Effector CD8-positive, alpha-beta T cell (primary cell): ENCODE measurements around the gene SFRP5.

Experiments used
- DNase-seq: peaks from one replicate; lab custom pipeline; 2025; lab: John Stamatoyannopoulos, UW

Gene SFRP5

GRCh38 chr10:97765201-97765600 lies 6.6 kb downstream of the SFRP5 start:
- no peak for DNase-seq

- DNase-seq: no peak
Observed at GRCh38 chr10:97764519-97764931, 7.3 kb downstream of the SFRP5 start.

DNA sequence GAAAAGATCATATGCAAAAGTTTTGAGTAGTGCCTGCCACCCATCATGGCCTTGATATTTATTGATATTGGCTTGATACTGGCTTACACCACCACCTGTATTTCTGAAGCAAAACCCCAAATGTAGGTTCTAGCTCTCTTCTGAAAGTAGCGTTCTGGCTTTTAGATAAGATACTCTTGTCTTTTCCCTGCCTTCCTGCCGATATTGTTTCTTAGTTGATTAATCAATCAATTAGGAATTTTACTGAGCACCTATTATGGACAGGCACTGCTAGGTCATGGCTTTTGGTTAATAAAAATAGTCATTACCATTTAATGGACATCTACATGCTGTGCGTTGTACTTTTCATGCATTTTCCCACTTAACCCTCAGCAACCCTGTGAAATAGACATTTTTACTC lies 7.9 kb downstream of the SFRP5 start:
- DNase-seq: no peak

GRCh38 chr10:97763411-97763810 lies 8.4 kb downstream of the SFRP5 start:
- no peak for DNase-seq

DNA sequence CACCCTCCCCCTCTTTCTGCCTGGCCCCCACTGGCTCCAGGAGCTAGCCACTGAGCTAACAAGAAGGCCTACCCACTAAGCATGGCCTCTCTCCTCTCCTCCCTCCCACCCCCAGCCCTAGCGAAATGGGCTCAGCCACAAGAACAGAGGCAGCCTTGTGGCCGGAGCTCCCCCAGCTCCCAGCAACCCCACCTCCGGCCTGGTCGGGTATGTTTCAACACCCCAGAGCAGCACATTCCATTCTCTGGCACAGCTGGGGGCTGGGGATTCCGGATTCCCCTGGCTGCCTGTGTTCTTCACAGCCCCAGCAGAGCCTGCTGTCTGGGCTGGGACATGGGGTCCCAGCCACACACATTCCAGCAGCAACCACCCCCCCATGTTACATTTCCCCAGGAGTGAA lies 9.0 kb downstream of the SFRP5 start:
- no peak for DNase-seq

GRCh38 chr10:97762056-97762455 lies 9.7 kb downstream of the SFRP5 start:
- DNase-seq: no peak

DNA sequence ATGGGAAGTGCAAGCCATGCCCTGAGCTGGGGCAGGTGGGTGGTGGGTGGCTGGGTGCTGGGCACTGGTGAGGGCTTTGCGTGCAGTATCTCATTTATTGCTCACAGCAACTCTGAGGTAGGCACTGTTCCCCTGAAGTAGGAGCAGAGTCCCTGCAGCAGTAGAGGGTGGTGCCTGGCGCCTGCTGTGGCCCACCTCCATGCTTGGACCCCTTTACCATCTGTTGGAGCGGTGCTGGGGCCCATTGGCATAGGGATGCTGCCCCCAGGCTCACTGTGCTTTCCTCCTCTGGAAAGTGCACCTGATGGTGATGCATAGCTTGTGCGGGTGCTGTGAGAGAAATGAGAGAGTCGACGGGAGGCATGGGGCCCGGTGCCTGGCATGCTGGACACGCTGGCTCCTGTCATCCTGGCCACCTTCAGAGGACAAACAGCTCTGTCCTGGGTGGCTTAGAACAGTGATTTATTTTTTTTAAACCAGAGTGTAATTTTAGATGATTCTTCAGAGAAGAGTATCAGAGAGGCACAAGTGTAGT lies 10.4 kb downstream of the SFRP5 start:
- DNase-seq: no peak

DNA sequence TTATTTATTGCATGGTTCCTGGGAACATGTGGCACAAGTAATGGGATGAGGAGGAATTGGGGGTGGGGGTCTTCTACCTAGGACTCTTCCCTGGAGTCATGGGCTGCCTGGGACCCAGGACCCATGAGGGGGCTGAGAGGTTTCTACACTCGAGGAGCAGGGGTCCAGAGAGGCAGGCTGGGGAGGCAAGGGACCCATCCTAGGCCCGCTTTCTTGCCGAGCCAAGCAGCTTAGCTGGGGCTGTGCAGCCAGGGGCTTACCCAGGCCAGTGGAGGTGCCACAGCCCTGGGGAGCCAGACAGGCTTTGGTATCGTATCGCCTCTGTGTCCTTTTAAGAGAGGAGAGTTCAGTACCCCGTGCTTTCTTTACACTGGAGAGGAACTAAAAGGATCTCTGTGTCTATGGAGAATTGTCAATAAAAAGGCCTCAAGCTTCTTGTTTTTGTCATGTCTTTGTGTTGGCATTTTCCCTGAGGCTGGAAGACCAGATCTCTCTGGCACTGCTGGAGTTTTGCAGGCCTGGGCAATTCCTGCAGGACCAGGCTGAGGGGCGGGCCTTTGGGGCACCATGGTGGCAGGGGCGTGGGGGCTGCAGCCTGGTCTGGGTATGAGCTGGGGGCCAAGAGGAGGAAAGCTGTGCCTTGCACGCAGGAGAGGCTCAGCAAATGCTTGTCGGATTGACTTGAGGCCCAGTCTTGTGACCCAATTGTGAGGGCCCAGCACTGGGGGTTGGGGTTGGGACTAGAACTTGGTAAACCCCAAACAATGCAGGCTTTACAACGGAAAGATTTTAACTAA lies 11.1 kb downstream of the SFRP5 start:
- no peak for DNase-seq

DNA sequence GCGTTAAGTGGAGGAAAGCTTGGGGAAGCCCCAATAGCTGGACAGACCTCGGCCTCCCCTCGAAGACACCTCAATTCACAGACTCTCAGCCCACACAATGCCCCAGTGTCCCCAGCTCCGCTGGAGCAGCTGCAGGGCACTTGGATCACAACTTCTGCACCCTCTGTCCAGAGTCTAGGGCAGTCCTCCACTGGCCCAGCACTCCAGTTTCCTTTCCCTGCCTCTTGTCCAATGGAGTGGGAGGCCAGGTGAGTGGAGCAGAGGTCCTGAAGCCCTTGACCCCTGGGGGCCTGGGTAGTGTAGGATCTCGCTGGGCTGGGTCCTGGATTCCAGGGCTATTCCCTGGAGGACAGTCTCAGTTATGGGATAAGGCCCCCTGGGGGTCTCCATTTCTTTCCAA lies 11.9 kb downstream of the SFRP5 start:
- no peak for DNase-seq

DNA sequence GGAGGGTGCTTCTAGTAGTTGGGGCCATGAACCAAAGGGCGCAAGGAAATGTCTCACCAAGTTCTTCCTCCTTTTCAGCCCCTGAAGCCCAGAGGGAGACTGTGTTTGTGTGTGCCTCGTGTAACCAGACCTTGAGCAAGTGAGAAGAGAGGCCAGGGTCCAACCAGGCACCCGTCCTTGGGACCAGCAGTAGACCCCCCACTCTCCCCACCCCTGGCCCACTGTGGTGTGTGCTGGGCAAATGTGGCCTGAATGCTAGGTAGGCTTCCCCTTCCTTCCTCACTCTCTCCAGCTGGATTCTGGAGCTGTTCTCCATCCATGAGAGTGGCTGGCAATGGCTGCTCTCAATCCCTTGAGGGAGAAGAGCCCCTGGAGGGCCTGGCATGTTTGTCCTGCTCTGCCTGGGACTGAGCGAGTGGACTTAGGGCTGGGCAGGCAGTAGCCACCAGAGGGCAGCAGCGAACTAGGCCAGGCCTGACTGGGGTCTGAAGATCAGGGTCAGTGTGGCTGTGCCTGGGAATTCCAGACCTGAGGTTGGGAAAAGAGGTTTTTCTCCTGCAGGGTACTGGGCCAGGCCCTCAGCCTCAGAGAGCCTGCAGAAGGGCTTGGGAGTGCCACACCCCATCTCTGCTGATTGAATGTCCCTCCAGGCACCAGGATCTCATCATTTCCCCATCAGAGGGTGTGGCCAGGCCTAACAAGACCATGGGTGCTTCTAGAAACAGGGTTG lies 12.5 kb downstream of the SFRP5 start:
- DNase-seq: peak; percentile 29

DNA sequence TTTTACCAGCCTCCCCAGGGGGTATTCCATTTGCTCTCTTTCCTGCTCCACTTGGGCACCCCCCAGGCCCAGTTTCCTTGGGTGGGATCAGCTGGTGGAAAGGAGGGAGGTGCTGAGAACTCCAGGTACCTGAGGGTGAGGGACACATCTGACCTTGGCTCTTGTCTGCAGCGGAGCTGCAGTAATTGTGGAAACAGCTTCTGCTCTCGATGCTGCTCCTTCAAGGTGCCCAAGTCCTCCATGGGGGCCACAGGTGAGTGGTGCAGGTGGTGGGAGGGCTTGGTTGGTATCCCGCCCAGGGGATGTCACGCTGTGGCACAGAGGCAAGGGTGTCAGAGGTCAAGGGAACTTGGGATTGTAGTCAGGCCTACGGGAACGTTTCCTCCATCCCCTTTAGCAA lies 14.3 kb downstream of the SFRP5 start:
- no peak for DNase-seq

- DNase-seq: no peak
Observed at GRCh38 chr10:97755718-97756117, 16.1 kb downstream of the SFRP5 start.

DNA sequence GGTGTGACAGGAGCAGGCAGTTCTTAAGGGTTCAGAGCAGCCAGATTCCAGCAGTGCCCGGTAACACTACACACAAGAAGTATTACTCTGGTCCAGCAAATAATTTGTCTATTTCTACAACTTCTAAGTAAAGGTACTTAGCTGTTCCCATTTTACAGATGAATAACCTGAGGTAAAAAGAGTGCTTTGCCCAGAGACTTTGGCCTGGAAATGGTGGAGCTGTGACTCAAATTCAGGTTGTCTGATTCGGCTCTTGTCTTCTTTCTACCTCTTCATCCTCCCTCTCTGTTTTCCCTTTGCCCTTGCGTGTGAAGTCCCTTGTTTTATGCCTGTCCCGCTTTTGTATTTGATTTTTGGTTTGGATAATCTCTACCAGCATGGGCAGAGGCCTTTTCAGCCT lies 17.1 kb downstream of the SFRP5 start:
- DNase-seq: no peak

DNA sequence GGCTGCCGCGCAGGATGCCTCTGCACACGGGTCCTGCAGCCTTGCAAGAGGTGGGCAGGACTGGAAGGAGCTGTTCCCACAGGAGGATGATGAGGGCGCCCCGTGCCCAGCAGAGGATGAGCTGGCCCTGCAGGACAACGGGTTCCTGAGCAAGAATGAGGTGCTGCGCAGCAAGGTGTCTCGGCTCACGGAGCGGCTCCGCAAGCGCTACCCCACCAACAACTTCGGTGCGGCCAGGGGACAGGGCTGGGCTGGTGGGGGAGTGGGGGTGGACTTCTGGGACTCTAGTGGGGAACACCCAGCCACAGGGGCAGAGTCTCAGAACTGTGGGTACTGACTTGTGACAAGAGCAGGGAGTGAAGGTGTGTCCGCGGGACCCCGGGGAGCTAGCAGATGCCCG lies 18.8 kb downstream of the SFRP5 start:
- no peak for DNase-seq

GRCh38 chr10:97748116-97748515 lies 23.7 kb downstream of the SFRP5 start:
- no peak for DNase-seq

DNA sequence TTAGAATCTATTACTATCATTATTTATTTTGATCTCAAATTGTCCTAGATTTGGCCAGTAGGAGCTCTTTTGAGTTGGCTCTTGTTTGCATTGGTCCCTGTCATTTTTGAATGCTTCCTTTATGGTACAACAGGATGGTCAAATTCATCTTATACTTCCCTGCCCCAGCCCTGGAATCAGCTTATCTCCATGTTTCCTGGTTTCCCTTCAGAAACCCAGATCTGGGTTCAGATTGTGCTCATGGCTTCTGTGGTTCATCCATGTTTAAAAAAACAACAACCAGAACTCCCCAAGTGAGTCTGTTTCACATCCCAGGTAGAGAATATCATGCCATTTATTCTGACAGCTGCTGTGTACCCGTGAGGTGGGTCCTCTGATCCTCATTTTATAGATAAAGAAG lies 24.2 kb downstream of the SFRP5 start:
- no peak for DNase-seq

DNA sequence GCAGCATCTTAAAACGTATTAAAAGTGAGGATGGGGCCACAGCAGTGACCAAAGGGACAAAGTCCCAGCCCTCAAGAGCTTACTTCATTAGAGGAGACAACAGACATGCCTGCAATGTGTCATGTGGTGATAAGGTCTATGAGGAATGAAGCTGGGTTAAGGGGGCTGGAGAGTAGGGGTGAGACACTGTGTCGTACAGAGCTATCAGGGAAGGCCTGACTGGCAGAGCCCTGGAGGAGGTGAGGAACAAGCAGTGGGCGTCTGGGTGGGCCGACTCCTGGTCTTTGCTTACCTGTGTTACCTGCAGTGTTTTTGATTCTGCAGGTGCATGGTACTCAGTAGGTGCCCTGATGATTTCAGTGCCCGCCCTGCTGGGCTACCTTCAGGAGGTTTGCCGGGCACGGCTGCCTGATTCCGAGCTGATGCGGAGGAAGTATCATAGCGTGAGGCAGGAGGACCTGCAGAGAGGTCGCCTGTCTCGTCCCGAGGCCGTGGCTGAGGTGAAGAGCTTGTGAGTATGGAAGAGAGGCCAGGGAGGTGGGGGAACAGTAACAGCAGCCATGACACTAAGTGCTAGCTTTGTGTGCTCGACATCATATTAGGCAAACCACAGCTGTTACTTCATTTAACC lies 27.3 kb downstream of the SFRP5 start:
- DNase-seq: no peak

DNA sequence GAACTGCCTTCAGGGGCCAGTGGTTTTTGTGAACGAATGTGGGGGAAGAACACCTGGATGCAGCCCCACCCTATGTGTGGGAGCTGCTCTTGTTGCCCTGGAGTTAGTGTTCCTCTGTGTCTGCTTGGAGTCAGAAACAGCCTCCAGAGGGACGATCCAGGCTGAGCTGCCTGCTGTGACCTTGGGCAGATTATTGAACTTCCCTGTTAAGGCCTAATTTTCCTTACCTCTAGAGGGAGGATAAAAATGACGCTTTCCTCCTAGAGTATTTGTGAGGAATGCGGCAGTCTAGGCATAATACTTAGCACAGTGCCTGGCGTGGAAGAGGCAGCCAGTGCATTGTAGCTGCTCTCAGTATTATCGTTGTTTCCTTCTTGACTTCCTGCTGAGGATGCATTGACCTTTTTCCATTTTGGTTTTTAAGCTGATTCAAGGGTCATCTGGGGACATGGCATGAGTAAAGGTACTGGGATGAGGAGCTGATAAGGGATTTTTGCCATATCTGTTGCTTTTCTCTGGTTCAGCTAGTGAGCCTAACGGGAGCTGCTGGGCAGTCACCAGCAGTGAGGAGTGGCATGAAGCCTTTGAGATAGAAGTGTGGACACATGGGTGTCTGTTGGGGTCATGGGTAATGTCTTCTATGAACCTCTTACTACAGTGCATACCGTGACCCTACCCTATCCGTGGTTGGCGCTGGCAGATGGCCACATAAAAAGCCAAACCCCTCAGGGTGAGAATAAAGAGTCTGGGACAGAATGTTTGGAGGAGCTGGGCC lies 28.4 kb downstream of the SFRP5 start:
- no peak for DNase-seq

DNA sequence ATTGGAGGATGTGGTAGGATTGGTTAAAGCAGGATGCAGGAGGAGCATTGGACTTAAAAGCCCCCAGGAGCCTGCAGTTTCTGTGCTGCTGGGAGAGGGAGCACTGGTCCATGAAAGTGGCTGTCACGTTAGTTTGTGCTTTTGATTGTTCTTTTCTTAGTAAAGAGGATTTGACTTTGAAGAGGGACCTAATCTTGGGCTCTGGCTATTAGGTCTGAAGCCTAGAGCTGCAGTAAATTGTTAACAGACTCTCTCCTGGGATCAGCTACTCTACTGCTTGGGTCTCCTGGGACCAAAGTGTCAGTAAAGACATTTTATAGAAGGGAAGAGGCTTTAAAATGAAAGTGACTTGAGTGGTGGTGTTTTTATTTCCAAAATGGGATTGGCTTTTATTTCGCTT lies 31.2 kb downstream of the SFRP5 start:
- no peak for DNase-seq

GRCh38 chr10:97738616-97739015 lies 33.2 kb downstream of the SFRP5 start:
- DNase-seq: no peak

- DNase-seq: no peak
Observed at GRCh38 chr10:97737770-97738265, 34.0 kb downstream of the SFRP5 start.
